ENCODE data around the gene CADPS.

DNA sequence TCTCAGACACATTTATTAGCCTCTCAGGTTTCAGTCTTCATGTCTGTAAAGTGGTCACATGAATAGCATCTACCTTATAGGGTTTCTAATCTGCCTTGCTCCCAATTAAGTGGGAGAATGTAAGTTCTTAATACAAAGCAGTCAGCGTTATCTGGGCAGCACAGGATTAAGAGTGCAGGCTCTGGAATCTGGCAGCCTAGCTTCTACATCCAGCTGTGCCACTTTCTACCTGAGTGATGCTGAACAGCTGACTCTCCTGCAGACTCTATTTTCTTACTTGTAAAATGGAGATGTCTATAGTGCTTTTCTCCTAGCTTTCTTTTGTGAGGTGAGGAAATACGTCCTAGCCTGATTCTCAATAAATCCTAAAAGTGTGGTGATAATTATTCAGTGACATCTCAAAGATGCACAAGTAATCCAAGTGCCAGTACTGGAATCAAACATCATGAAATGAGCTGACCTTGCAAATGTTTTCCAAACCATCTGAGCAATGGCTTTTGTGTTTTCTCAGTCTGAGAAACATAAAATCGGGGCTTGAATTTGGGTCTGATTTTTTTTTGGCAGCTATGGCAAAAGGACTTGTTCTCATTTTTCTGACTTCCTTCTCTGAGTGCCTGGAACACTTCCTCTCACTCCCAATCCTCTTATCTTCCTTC, 269.7 kb downstream of the CADPS start:
- no peak for TF ChIP-seq EZH2 (IDR thresholded peaks at IDR 0.05; ENCODE audit: low read depth)
- TF ChIP-seq CTCF (conservative IDR thresholded peaks at IDR 0.05): no peak

Data from PC-9 (cell line).